ENCODE results near the gene COL28A1.

Gene COL28A1

GRCh38 chr7:7536396-7537019 lies 835 bp upstream of the COL28A1 start:
- Histone ChIP-seq H3K79me2 (ENCODE audit: insufficient read depth, low read length) (no peaks in the 10 kb centered on the region), H3K9ac (ENCODE audit: low read length) (no peak overlapping the region), H3F3A (ENCODE audit: insufficient read depth, low read length) (no peaks in the 10 kb centered on the region), H3K36me3 (ENCODE audit: insufficient read depth, low read length) (no peaks in the 10 kb centered on the region), H3K27me3 (ENCODE audit: insufficient read depth, low read length) (no peaks in the 10 kb centered on the region), H3K4me2 (ENCODE audit: low read length) (no peak overlapping the region), H3K9me3 (ENCODE audit: low read length) (no peaks in the 10 kb centered on the region), H3K9me2 (ENCODE audit: low read depth, low read length) (no peaks in the 10 kb centered on the region), H3K4me1 (ENCODE audit: insufficient read depth, low read length, severe bottlenecking) (no peaks in the 10 kb centered on the region), H3K27ac (ENCODE audit: low read depth, low read length, poor library complexity, severe bottlenecking) (no peak overlapping the region), H3K4me3 (ENCODE audit: low read depth, low read length, poor library complexity, severe bottlenecking) (no peak overlapping the region), H4K20me1 (ENCODE audit: insufficient read depth, low read length) (no peaks in the 10 kb centered on the region), H2AFZ (ENCODE audit: low read length) (no peak overlapping the region)
- TF ChIP-seq EZH2 (IDR thresholded peaks at IDR 0.05; ENCODE audit: borderline replicate concordance, low read length) = no peak
- no peak for TF ChIP-seq CTCF (IDR thresholded peaks at IDR 0.05; ENCODE audit: low read length)

GRCh38 chr7:7533831-7534430 lies 1.7 kb downstream of the COL28A1 start:
- Histone ChIP-seq H3K9me3 (ENCODE audit: low read length) (no peaks in the 10 kb centered on the region), H3K9me2 (ENCODE audit: low read depth, low read length) (no peaks in the 10 kb centered on the region), H3K27me3 (ENCODE audit: insufficient read depth, low read length) (no peaks in the 10 kb centered on the region), H3K9ac (ENCODE audit: low read length) (no peak overlapping the region), H3K36me3 (ENCODE audit: insufficient read depth, low read length) (no peaks in the 10 kb centered on the region), H2AFZ (ENCODE audit: low read length) (no peak overlapping the region), H3K27ac (ENCODE audit: low read depth, low read length, poor library complexity, severe bottlenecking) (no peak overlapping the region), H4K20me1 (ENCODE audit: insufficient read depth, low read length) (no peaks in the 10 kb centered on the region), H3F3A (ENCODE audit: insufficient read depth, low read length) (no peaks in the 10 kb centered on the region), H3K4me1 (ENCODE audit: insufficient read depth, low read length, severe bottlenecking) (no peaks in the 10 kb centered on the region), H3K79me2 (ENCODE audit: insufficient read depth, low read length) (no peaks in the 10 kb centered on the region), H3K4me2 (ENCODE audit: low read length) (no peak overlapping the region), H3K4me3 (ENCODE audit: low read depth, low read length, poor library complexity, severe bottlenecking) (no peak overlapping the region)
- TF ChIP-seq CTCF (IDR thresholded peaks at IDR 0.05; ENCODE audit: low read length) (no peak), EZH2 (IDR thresholded peaks at IDR 0.05; ENCODE audit: borderline replicate concordance, low read length) (no peak)

GRCh38 chr7:7529328-7529727 lies 6.3 kb downstream of the COL28A1 start:
- no peak overlapping the region for H3K9ac ChIP-seq (ENCODE audit: low read length)
- no peaks in the 10 kb centered on the region; the same call in 1 of the 2 replicates for H3K36me3 ChIP-seq (ENCODE audit: insufficient read depth, low read length)
- H3K4me3 ChIP-seq (ENCODE audit: low read depth, low read length, poor library complexity, severe bottlenecking) = no peak overlapping the region
- no peaks in the 10 kb centered on the region for H3K9me3 ChIP-seq (ENCODE audit: low read length)
- H3K79me2 ChIP-seq (ENCODE audit: insufficient read depth, low read length) = no peaks in the 10 kb centered on the region
- no peaks in the 10 kb centered on the region; the same call in 1 of the 2 replicates for H3K27me3 ChIP-seq (ENCODE audit: insufficient read depth, low read length)
- no peaks in the 10 kb centered on the region for H3K4me1 ChIP-seq (ENCODE audit: insufficient read depth, low read length, severe bottlenecking)
- H3F3A ChIP-seq (ENCODE audit: insufficient read depth, low read length) = no peaks in the 10 kb centered on the region
- no peaks in the 10 kb centered on the region for H4K20me1 ChIP-seq (ENCODE audit: insufficient read depth, low read length)
- no peak for TF ChIP-seq EZH2 (IDR thresholded peaks at IDR 0.05; ENCODE audit: borderline replicate concordance, low read length)
- TF ChIP-seq CTCF (IDR thresholded peaks at IDR 0.05; ENCODE audit: low read length) = no peak
- no peak overlapping the region for H3K4me2 ChIP-seq (ENCODE audit: low read length)
- no peaks in the 10 kb centered on the region for H3K9me2 ChIP-seq (ENCODE audit: low read depth, low read length)
- H3K27ac ChIP-seq (ENCODE audit: low read depth, low read length, poor library complexity, severe bottlenecking) = no peak overlapping the region
- no peak overlapping the region for H2AFZ ChIP-seq (ENCODE audit: low read length)

Data from OCI-LY1 (cell line).